GM12878 (cell line): ENCODE measurements around the gene CEP68. TPM values are rescaled to one million over a fixed set of nuclear protein-coding genes. Genes with fewer than 3 reads are reported as not detected.

Source experiments
- ATAC-seq: fragments of 200-7000 bp; cut with Tn5 transposase; 3 replicates; pipeline ENCODE4 v1.9.1; 2020; ENCODE audit warnings: mild to moderate bottlenecking, moderate library complexity
- BruUV-seq: library from RNA; stranded (reverse); fragments of 400-500 nt; replicated peaks from 2 replicates; lab custom pipeline; 2021; lab: Mats Ljungman, UMichigan
- CTCF ChIA-PET: fragments of 300-600 bp; sonication (Branson Sonifier 250); formaldehyde crosslinking; extraction: SDS; loops from one replicate; lab custom pipeline; 2021; ENCODE audit warnings: inconsistent platforms; lab: Yijun Ruan, JAX
- POLR2A ChIA-PET: fragments of 350-600 bp; formaldehyde crosslinking; extraction: SDS; loops from one replicate; lab custom pipeline; 2021; ENCODE audit warnings: inconsistent platforms; lab: Charles Lee
- RAD21 ChIA-PET: fragments of 300-600 bp; sonication (Branson Sonifier 250); formaldehyde crosslinking; loops from one replicate; lab custom pipeline; 2023; ENCODE audit warnings: antibody characterized with exemption; ENCODE audit not compliant: unreplicated experiment; lab: Charles Lee
- SMC1A ChIA-PET: fragments of 300-600 bp; sonication (Branson Sonifier 250); formaldehyde crosslinking; loops from one replicate; lab custom pipeline; 2023; ENCODE audit not compliant: unreplicated experiment, uncharacterized antibody; lab: Charles Lee
- DNase-seq: peaks from one replicate; pipeline ENCODE4 v3.0.0-alpha.2; 2011; ENCODE audit warnings: low read depth, low spot score
- FAIRE-seq: peaks from 3 replicates; lab custom pipeline; 2011; peaks lifted over from hg19 to GRCh38; lab: Jason Lieb, UNC
- H2AFZ ChIP-seq: 2 replicates; pipeline ENCODE4 v1.6.0; 2011; ENCODE audit warnings: low read depth, low read length, control low read depth; ENCODE audit not compliant: control insufficient read depth
- H3K27ac ChIP-seq: 2 replicates; pipeline ENCODE4 v1.5.1; 2011; ENCODE audit warnings: control low read depth; ENCODE audit not compliant: control insufficient read depth, insufficient read depth
- H3K27me3 ChIP-seq, 2 experiments: replicated peaks in 1 of 2; 2 replicates each; pipeline versions ENCODE4 v1.6.0 to v1.6.1; 2011; ENCODE audit warnings: low read length in 1 of 2; ENCODE audit not compliant: control insufficient read depth in 2 of 2, insufficient read depth in 2 of 2
- H3K36me3 ChIP-seq, 2 experiments: 2 replicates each; pipeline ENCODE4 v1.5.1; 2011; ENCODE audit warnings: low read length in 1 of 2; ENCODE audit not compliant: control insufficient read depth in 2 of 2, insufficient read depth in 2 of 2
- H3K4me1 ChIP-seq: 2 replicates; pipeline ENCODE4 v1.6.1; 2011; ENCODE audit warnings: mild to moderate bottlenecking, low read length, moderate library complexity, mixed read lengths; ENCODE audit not compliant: control insufficient read depth, insufficient read depth
- H3K4me2 ChIP-seq: 2 replicates; pipeline ENCODE4 v1.6.0; 2011; ENCODE audit warnings: control low read depth; ENCODE audit not compliant: control insufficient read depth, insufficient read depth
- H3K4me3 ChIP-seq: fragments of 200-600 bp; sonication (generic); 2 replicates; pipeline ENCODE4 v1.5.1; 2016
- H3K79me2 ChIP-seq: 2 replicates; pipeline ENCODE4 v1.6.0; 2011; ENCODE audit warnings: low read length; ENCODE audit not compliant: control insufficient read depth, insufficient read depth
- H3K9ac ChIP-seq: 2 replicates; pipeline ENCODE4 v1.8.0; 2011; ENCODE audit warnings: low read length, control low read depth, mixed read lengths; ENCODE audit not compliant: control insufficient read depth, insufficient read depth
- H3K9me3 ChIP-seq: replicated peaks from 3 replicates; pipeline ENCODE4 v1.5.1; 2011; ENCODE audit warnings: mild to moderate bottlenecking, low read length; ENCODE audit not compliant: control insufficient read depth, insufficient read depth
- H4K20me1 ChIP-seq: 2 replicates; pipeline ENCODE4 v1.6.0; 2011; ENCODE audit not compliant: control insufficient read depth, insufficient read depth
- EED ChIP-seq: sonication (generic); IDR thresholded peaks from 2 replicates; pipeline ENCODE4 v1.6.1; 2016; ENCODE audit warnings: antibody characterized with exemption, low read depth
- HDGF ChIP-seq: fragments of 450-650 bp; IDR thresholded peaks from 2 replicates; pipeline ENCODE4 v1.6.1; 2016; ENCODE audit warnings: antibody characterized with exemption
- WGBS: methylation state at CpG from one replicate; pipeline ENCODE4 v1.1.6; 2016; ENCODE audit warnings: low lambda C conversion rate; ENCODE audit not compliant: insufficient replicate concordance, insufficient coverage; ENCODE audit errors: missing lambda C conversion rate; 5-methylcytosine and 5-hydroxymethylcytosine counted together
- in situ Hi-C: fragments of 300-500 bp; cut with MboI; formaldehyde crosslinking; loops from 9 replicates; pipeline ENCODE4 v1.14.3; 2018; ENCODE audit warnings: mixed read lengths
- intact Hi-C: fragments of 100-400 bp; cut with micrococcal nuclease; formaldehyde crosslinking; loops from one replicate; pipeline ENCODE4 v1.14.2; 2022; ENCODE audit not compliant: unreplicated experiment
- polyA plus RNA-seq, 11 experiments: library from polyadenylated mRNA; depleted of rRNA in 4 of 11; unstranded in 6 of 11; stranded (reverse) in 5 of 11; fragments of >200 nt; fragmentation: Nextera tagmentation in 4 of 11; fragmentation: Illumina TruSeq in 1 of 11; extraction: Ambion mirVana in 4 of 11; extraction: Trizol in 1 of 11; gene quantifications; 1 replicate in 1 of 11; 2 replicates in 10 of 11; pipeline versions ENCODE4 v1.2.1 to v1.2.3, GENCODE V29; 2011 to 2016; ENCODE audit warnings: inconsistent platforms in 2 of 11, missing spikeins in 2 of 11, low read depth in 1 of 11
- total RNA-seq, 4 experiments: library from RNA; depleted of rRNA in 3 of 4; stranded (reverse); fragments of >200 nt in 3 of 4; fragmentation: Illumina TruSeq in 1 of 4; extraction: Trizol in 1 of 4; gene quantifications; 2 replicates each; pipeline versions ENCODE4 v1.2.1 to v1.2.3, GENCODE V29; 2013 to 2021
- TF ChIP-seq, protein P1 (sequence below): fragments of 450-650 bp; IDR thresholded peaks from 2 replicates; pipeline ENCODE4 v1.6.1; 2016; ENCODE audit warnings: mild to moderate bottlenecking
- TF ChIP-seq, protein P2 (sequence below): IDR thresholded peaks from 2 replicates; pipeline ENCODE4 v1.6.1; 2011; ENCODE audit warnings: borderline replicate concordance, low read depth, mild to moderate bottlenecking, moderate library complexity, low read length; ENCODE audit not compliant: insufficient read depth, poor library complexity, severe bottlenecking

CEP68 gene
- total and polyA plus RNA-seq, 10 of the 15 experiments (the other 5 are each of a cell fraction or from before 2014, with no cell fraction given): 1.1 to 11.1 (median 7.4) TPM

DNA sequence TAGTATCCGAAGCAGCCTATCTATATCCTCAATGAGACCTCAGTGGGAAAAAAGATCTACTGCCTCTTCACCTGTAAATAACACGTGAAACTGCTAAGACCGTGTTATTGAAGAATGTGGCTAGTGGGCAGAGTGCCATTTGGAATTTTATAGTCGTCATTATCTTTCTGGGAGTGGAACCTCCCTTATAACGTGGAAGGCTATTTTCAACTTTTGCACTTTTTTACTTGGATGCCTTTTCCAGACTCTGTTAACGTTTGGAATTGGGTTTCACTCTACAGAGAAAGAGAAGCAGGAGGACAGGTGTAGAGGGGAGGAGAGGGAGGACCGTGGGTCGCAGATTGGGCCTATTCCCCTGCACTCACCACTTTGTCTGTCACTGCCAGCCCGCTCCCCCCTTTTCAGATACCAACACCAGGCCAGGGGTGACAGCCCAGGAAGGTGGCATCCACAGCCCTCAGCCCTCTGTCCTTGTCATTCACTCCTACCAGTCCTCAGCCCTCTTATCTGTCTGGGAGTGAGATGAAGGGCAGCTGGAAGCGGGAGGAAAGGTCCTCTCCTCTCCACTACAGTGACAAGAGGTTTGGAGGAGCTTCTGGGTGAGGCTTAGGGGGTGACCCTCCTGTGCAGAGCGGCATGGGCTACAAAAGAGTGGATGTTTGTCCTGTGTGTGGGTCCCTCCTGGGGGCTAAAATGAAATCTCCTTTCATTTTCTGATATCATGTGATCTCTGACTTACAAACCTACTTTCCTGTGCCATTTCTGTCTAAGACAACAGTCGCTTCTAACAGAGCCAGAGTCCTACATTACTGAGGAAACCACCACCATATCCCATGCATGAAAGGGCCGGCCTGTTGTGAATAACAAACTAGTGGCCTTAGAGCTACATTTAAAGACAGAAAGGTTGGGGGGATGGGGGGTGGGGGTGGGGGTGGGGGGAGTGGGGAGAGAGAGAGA is 23.9 kb upstream of the CEP68 start:
- Histone ChIP-seq H3K9ac (peak overlapping the region; percentile 68), H3K4me1 (peaks cover 44% of the 10 kb centered on the region), H3K9me3 (no peaks in the 10 kb centered on the region), H3K79me2 (peaks cover 5% of the 10 kb centered on the region; the same call in 1 of the 2 replicates), H3K4me3 (peak overlapping the region; percentile 46), H4K20me1 (no peaks in the 10 kb centered on the region), H2AFZ (peak overlapping the region; percentile 59), H3K27me3 (no peaks in the 10 kb centered on the region), H3K36me3 (no peaks in the 10 kb centered on the region; a peak in 1 of 4 replicates), H3K4me2 (peak overlapping the region; percentile 71), H3K27ac (peak overlapping the region; percentile 73)
- RAD21 ChIA-PET: interaction anchor here (0.6 to 6.2 kb wide), 25 partner anchors 10 to 704 kb away, joined by 3 to 95 read pairs (median 5); partner anchors contain the start of gene AFTPH
- POLR2A ChIA-PET: interaction anchor here (0.5 to 6.7 kb wide), 9 partner anchors 15 to 437 kb away, joined by 3 to 45 read pairs (median 3); partner anchors contain the start of gene CEP68
- ATAC-seq (peak; percentile 36), FAIRE-seq (no peak), DNase-seq (no peak)
- WGBS: 35% methylated on average over 13 of the region's 13 CpGs
- no TSS peak for BruUV-seq
- TF ChIP-seq, protein P1, sequence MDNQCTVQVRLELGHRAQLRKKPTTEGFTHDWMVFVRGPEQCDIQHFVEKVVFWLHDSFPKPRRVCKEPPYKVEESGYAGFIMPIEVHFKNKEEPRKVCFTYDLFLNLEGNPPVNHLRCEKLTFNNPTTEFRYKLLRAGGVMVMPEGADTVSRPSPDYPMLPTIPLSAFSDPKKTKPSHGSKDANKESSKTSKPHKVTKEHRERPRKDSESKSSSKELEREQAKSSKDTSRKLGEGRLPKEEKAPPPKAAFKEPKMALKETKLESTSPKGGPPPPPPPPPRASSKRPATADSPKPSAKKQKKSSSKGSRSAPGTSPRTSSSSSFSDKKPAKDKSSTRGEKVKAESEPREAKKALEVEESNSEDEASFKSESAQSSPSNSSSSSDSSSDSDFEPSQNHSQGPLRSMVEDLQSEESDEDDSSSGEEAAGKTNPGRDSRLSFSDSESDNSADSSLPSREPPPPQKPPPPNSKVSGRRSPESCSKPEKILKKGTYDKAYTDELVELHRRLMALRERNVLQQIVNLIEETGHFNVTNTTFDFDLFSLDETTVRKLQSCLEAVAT: peak; percentile 24; the same call in 1 of the 2 replicates
- TF ChIP-seq, protein P2, sequence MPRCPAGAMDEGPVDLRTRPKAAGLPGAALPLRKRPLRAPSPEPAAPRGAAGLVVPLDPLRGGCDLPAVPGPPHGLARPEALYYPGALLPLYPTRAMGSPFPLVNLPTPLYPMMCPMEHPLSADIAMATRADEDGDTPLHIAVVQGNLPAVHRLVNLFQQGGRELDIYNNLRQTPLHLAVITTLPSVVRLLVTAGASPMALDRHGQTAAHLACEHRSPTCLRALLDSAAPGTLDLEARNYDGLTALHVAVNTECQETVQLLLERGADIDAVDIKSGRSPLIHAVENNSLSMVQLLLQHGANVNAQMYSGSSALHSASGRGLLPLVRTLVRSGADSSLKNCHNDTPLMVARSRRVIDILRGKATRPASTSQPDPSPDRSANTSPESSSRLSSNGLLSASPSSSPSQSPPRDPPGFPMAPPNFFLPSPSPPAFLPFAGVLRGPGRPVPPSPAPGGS: no peak
- TF ChIP-seq HDGF: peak; percentile 75
- 0 out of 2 replicates have a peak, but pooled peaks have one; percentile 12 for TF ChIP-seq EED
- in situ Hi-C loops (loop anchor here (10.0 kb wide), 1 partner anchor 437 kb away; no protein-coding TSS in a partner anchor), intact Hi-C loops (loop anchor here (2.0 to 5.0 kb wide), 4 partner anchors 45 to 510 kb away; partner anchors contain the start of genes AFTPH and SLC1A4)
- CTCF ChIA-PET: interaction anchor here (0.6 to 9.9 kb wide), 30 partner anchors 8 to 509 kb away, joined by 3 to 119 read pairs (median 5); partner anchors contain the start of gene AFTPH
- SMC1A ChIA-PET: interaction anchor here (0.9 to 11.8 kb wide), 23 partner anchors 10 to 445 kb away, joined by 3 to 178 read pairs (median 6); partner anchors contain the start of gene CEP68
